K562 (cell line): Measurements from ENCODE around the gene C10orf90. TPM values are rescaled to one million over a fixed set of nuclear protein-coding genes. Genes with fewer than 3 reads are reported as not detected.

Experiments
- BHLHE40 ChIP-seq: IDR thresholded peaks from 2 replicates; pipeline ENCODE4 v1.6.1; 2011; ENCODE audit warnings: low read length, improper control_type of control experiment
- CCAR2 ChIP-seq: fragments of 200-400 bp; formaldehyde crosslinking; IDR thresholded peaks from 2 replicates; pipeline ENCODE4 v1.6.1; 2017; ENCODE audit warnings: mild to moderate bottlenecking, low read depth, low read length
- CCNT2 ChIP-seq: IDR thresholded peaks from 2 replicates; pipeline ENCODE4 v1.6.1; 2011; ENCODE audit warnings: borderline replicate concordance, low read depth, mild to moderate bottlenecking, moderate library complexity, mixed read lengths, low read length; ENCODE audit not compliant: insufficient read length; ENCODE audit errors: extremely low read depth
- CREM ChIP-seq: IDR thresholded peaks from 2 replicates; pipeline ENCODE4 v1.6.1; 2014; ENCODE audit warnings: antibody characterized with exemption, low read depth
- E2F8 ChIP-seq: fragments of 450-650 bp; IDR thresholded peaks from 2 replicates; pipeline ENCODE4 v1.7.1; 2018; ENCODE audit warnings: mild to moderate bottlenecking, low read depth; ENCODE audit not compliant: partially characterized antibody
- EGR1 ChIP-seq: fragments of 450-650 bp; conservative IDR thresholded peaks from 2 replicates; pipeline ENCODE4 v1.6.1; 2017; ENCODE audit warnings: mild to moderate bottlenecking
- EWSR1 ChIP-seq: fragments of 450-650 bp; IDR thresholded peaks from 2 replicates; pipeline ENCODE4 v1.6.1; 2018; ENCODE audit warnings: borderline replicate concordance, mild to moderate bottlenecking, low read depth, moderate library complexity; ENCODE audit not compliant: partially characterized antibody
- HDAC3 ChIP-seq: fragments of 450-650 bp; IDR thresholded peaks from 2 replicates; pipeline ENCODE4 v1.6.1; 2018; ENCODE audit warnings: borderline replicate concordance, mild to moderate bottlenecking, moderate library complexity; ENCODE audit not compliant: partially characterized antibody
- L3MBTL2 ChIP-seq: fragments of 450-650 bp; IDR thresholded peaks from 2 replicates; pipeline ENCODE4 v1.6.1; 2016; ENCODE audit warnings: mild to moderate bottlenecking, moderate library complexity
- MCM5 ChIP-seq: fragments of 450-650 bp; IDR thresholded peaks from 2 replicates; pipeline ENCODE4 v1.6.1; 2016; ENCODE audit warnings: low read depth
- MYBL2 ChIP-seq, 2 experiments: fragments of 450-650 bp in 1 of 2; sonication (generic) in 1 of 2; formaldehyde crosslinking in 1 of 2; IDR thresholded peaks; 2 replicates each; pipeline versions ENCODE4 v1.6.1 to v1.8.1; 2017 to 2022; ENCODE audit warnings: borderline replicate concordance in 1 of 2, inconsistent platforms in 1 of 2, low read depth in 1 of 2, mild to moderate bottlenecking in 1 of 2, missing genetic modification reagents in 1 of 2, moderate library complexity in 1 of 2
- SP1 ChIP-seq: sonication (generic); formaldehyde crosslinking; IDR thresholded peaks from 2 replicates; pipeline ENCODE4 v1.8.1; 2022; ENCODE audit warnings: mild to moderate bottlenecking, missing genetic modification reagents
- ZNF134 ChIP-seq: fragments of 250-450 bp; sonication (Bioruptor Pico); conservative IDR thresholded peaks from 2 replicates; pipeline ENCODE4 v1.4.0; 2020
- ZNF224 ChIP-seq: sonication (generic); formaldehyde crosslinking; IDR thresholded peaks from 2 replicates; pipeline ENCODE4 v1.8.0; 2022; ENCODE audit warnings: mild to moderate bottlenecking, missing genetic modification reagents
- ZNF445 ChIP-seq: fragments of 250-450 bp; sonication (Bioruptor Pico); IDR thresholded peaks from 2 replicates; pipeline ENCODE4 v1.4.0; 2020; ENCODE audit warnings: low read depth, mild to moderate bottlenecking, moderate library complexity
- ZNF561 ChIP-seq: fragments of 450-650 bp; formaldehyde crosslinking; conservative IDR thresholded peaks from 2 replicates; pipeline ENCODE4 v1.4.0; 2020; ENCODE audit warnings: mild to moderate bottlenecking, moderate library complexity
- polyA plus RNA-seq, 8 experiments: library from polyadenylated mRNA; depleted of rRNA in 4 of 8; stranded (reverse) in 5 of 8; unstranded in 3 of 8; fragments of >200 nt; fragmentation: Nextera tagmentation in 2 of 8; fragmentation: Illumina TruSeq in 1 of 8; extraction: Ambion mirVana in 2 of 8; extraction: Trizol in 1 of 8; gene quantifications; 2 replicates each; pipeline versions ENCODE4 v1.2.1 to v1.2.3, GENCODE V29; 2011 to 2014; ENCODE audit warnings: inconsistent platforms in 1 of 8, missing spikeins in 1 of 8
- total RNA-seq, 7 experiments: library from RNA; depleted of rRNA in 6 of 7; stranded (reverse); fragments of >200 nt in 6 of 7; fragmentation: Illumina TruSeq in 2 of 7; extraction: Trizol in 2 of 7; gene quantifications; 2 replicates each; pipeline versions ENCODE4 v1.2.1 to v1.2.3, GENCODE V29; 2011 to 2021; ENCODE audit warnings: low replicate concordance in 1 of 7
- TF ChIP-seq, protein P1 (sequence below): fragments of 250-450 bp; sonication (Bioruptor Pico); IDR thresholded peaks from 2 replicates; pipeline ENCODE4 v1.5.0; 2020; ENCODE audit warnings: mild to moderate bottlenecking, borderline replicate concordance
- TF ChIP-seq, protein P2 (sequence below), 2 experiments: IDR thresholded peaks; 2 replicates each; pipeline ENCODE4 v1.6.1; 2011; ENCODE audit warnings: borderline replicate concordance in 1 of 2, control low read depth in 1 of 2, low read depth in 1 of 2, low read length in 1 of 2, mild to moderate bottlenecking in 1 of 2, mixed read lengths in 1 of 2, moderate library complexity in 1 of 2; ENCODE audit not compliant: insufficient read depth in 1 of 2, insufficient read length in 1 of 2, poor library complexity in 1 of 2, severe bottlenecking in 1 of 2; ENCODE audit errors: extremely low read depth in 1 of 2
- TF ChIP-seq, protein P3 (sequence below): fragments of 450-650 bp; formaldehyde crosslinking; IDR thresholded peaks from 2 replicates; pipeline ENCODE4 v1.4.0; 2020; ENCODE audit warnings: mild to moderate bottlenecking, mixed read lengths

C10orf90 gene
- total and polyA plus RNA-seq, 9 of the 15 experiments (the other 6 are each of a cell fraction or from before 2014, with no cell fraction given) = not detected

- TF ChIP-seq E2F8 = peak; percentile 51
- no peak for TF ChIP-seq BHLHE40
- TF ChIP-seq, protein P1, sequence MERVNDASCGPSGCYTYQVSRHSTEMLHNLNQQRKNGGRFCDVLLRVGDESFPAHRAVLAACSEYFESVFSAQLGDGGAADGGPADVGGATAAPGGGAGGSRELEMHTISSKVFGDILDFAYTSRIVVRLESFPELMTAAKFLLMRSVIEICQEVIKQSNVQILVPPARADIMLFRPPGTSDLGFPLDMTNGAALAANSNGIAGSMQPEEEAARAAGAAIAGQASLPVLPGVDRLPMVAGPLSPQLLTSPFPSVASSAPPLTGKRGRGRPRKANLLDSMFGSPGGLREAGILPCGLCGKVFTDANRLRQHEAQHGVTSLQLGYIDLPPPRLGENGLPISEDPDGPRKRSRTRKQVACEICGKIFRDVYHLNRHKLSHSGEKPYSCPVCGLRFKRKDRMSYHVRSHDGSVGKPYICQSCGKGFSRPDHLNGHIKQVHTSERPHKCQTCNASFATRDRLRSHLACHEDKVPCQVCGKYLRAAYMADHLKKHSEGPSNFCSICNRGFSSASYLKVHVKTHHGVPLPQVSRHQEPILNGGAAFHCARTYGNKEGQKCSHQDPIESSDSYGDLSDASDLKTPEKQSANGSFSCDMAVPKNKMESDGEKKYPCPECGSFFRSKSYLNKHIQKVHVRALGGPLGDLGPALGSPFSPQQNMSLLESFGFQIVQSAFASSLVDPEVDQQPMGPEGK (CRISPR knock-in tag) = no peak
- TF ChIP-seq ZNF561 = no peak
- TF ChIP-seq CREM = no peak
- TF ChIP-seq EGR1 = 0 out of 2 replicates have a peak, but pooled peaks have one; percentile 13
- TF ChIP-seq, protein P2, sequence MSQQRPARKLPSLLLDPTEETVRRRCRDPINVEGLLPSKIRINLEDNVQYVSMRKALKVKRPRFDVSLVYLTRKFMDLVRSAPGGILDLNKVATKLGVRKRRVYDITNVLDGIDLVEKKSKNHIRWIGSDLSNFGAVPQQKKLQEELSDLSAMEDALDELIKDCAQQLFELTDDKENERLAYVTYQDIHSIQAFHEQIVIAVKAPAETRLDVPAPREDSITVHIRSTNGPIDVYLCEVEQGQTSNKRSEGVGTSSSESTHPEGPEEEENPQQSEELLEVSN (IDR thresholded peaks at IDR 0.05; ENCODE audit: borderline replicate concordance in 1 of 2, extremely low read depth in 1 of 2, insufficient read depth in 1 of 2, insufficient read length in 1 of 2, low read depth in 1 of 2, low read length in 1 of 2, poor library complexity in 1 of 2, severe bottlenecking in 1 of 2) = peak in 1 of 2 experiments; percentile 51
- no peak for TF ChIP-seq SP1
- TF ChIP-seq MCM5 = no peak
- TF ChIP-seq CCNT2 = no peak
- no peak for TF ChIP-seq EWSR1
- TF ChIP-seq ZNF445 (CRISPR knock-in tag) = no peak
- TF ChIP-seq, protein P3, sequence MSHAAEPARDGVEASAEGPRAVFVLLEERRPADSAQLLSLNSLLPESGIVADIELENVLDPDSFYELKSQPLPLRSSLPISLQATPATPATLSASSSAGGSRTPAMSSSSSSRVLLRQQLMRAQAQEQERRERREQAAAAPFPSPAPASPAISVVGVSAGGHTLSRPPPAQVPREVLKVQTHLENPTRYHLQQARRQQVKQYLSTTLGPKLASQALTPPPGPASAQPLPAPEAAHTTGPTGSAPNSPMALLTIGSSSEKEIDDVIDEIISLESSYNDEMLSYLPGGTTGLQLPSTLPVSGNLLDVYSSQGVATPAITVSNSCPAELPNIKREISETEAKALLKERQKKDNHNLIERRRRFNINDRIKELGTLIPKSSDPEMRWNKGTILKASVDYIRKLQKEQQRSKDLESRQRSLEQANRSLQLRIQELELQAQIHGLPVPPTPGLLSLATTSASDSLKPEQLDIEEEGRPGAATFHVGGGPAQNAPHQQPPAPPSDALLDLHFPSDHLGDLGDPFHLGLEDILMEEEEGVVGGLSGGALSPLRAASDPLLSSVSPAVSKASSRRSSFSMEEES (CRISPR knock-in tag) = peak; percentile 17; the same call in 1 of the 2 replicates
- TF ChIP-seq MYBL2 (IDR thresholded peaks at IDR 0.05; ENCODE audit: low read depth) = no peak
- TF ChIP-seq MYBL2 (CRISPR knock-in tag; IDR thresholded peaks at IDR 0.05; ENCODE audit: borderline replicate concordance) = no peak
- TF ChIP-seq HDAC3 = no peak
- no peak for TF ChIP-seq ZNF224
- TF ChIP-seq CCAR2 = no peak
- peak; percentile 45; the same call in 1 of the 2 replicates for TF ChIP-seq L3MBTL2
- TF ChIP-seq ZNF134 = no peak
Measured at GRCh38 chr10:126392469-126392868, 278.0 kb downstream of the C10orf90 start (continued).
